Coronary artery (tissue), 2 donors: Measurements from ENCODE around the gene SNX8.
"Not testable (repeated sequence)": the region's sequence is repeated elsewhere in the genome, so short reads cannot be mapped to it uniquely, and the experiment has no call there.

ENCODE experiments used
- DNase-seq: peaks from one replicate; pipeline ENCODE4 v3.0.0-alpha.2; 2017; ENCODE audit warnings: low spot score
- H3K27ac ChIP-seq, 2 donors: fragments of 200-600 bp; sonication (generic); one replicate each; pipeline ENCODE4 v1.5.1; 2016 to 2019
- H3K4me3 ChIP-seq: fragments of 200-600 bp; sonication (generic); 2 replicates; pipeline ENCODE4 v1.5.1; 2016; ENCODE audit warnings: mild to moderate bottlenecking, moderate library complexity
- TF ChIP-seq, protein P1 (sequence below): fragments of 200-600 bp; sonication (generic); IDR thresholded peaks from one replicate; pipeline ENCODE4 v1.5.1; 2019; ENCODE audit warnings: antibody characterized with exemption

Gene SNX8

DNA sequence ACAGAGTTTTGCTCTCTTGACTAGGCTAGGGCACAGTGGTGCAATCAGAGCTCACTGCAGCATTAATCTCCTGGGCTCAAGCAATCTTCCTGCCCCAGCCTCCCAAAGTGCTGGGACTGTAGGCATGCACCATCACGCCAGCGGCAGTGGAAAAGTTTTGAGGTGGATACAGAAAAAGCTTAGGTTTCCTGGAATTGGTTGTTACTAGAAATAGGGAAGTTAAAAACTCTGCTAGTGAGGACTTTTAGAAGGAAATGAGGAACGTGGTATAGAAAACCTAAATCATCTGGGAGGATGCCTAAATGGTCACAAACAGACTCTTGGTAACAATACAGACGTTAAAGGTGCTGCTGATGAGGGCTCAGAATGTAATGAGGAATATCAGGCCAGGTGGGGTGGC is 10.9 kb upstream of the SNX8 start:
- DNase-seq, result no peak
- Histone ChIP-seq H3K4me3 (no peak overlapping the region), H3K27ac (peak overlapping the region in 1 of 2 donors; percentile 47)
- TF ChIP-seq, protein P1, sequence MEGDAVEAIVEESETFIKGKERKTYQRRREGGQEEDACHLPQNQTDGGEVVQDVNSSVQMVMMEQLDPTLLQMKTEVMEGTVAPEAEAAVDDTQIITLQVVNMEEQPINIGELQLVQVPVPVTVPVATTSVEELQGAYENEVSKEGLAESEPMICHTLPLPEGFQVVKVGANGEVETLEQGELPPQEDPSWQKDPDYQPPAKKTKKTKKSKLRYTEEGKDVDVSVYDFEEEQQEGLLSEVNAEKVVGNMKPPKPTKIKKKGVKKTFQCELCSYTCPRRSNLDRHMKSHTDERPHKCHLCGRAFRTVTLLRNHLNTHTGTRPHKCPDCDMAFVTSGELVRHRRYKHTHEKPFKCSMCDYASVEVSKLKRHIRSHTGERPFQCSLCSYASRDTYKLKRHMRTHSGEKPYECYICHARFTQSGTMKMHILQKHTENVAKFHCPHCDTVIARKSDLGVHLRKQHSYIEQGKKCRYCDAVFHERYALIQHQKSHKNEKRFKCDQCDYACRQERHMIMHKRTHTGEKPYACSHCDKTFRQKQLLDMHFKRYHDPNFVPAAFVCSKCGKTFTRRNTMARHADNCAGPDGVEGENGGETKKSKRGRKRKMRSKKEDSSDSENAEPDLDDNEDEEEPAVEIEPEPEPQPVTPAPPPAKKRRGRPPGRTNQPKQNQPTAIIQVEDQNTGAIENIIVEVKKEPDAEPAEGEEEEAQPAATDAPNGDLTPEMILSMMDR, result no peak

DNA sequence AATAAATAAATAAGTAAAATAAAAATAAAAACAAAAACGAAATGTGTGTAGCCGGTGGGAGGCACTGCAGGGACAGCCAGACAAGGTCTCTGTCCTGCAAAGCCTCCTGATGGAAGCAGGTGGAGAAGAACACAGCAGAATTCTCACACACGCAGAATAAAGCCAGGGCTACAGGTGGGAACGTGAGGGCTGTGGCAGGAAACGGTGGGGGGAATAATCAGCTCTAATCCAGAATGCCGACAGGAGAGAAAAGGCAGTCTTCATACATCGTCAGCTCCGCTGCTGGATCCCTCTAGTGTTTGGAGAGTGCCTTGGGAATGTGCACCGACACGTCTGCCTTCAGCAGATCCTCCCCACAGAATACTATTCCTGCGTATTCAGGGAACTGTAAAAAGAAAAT is 6.8 kb upstream of the SNX8 start:
- TF ChIP-seq, protein P1, result no peak
- DNase-seq, result no peak
- H3K27ac ChIP-seq, result no peak overlapping the region
- no peak overlapping the region for H3K4me3 ChIP-seq

DNA sequence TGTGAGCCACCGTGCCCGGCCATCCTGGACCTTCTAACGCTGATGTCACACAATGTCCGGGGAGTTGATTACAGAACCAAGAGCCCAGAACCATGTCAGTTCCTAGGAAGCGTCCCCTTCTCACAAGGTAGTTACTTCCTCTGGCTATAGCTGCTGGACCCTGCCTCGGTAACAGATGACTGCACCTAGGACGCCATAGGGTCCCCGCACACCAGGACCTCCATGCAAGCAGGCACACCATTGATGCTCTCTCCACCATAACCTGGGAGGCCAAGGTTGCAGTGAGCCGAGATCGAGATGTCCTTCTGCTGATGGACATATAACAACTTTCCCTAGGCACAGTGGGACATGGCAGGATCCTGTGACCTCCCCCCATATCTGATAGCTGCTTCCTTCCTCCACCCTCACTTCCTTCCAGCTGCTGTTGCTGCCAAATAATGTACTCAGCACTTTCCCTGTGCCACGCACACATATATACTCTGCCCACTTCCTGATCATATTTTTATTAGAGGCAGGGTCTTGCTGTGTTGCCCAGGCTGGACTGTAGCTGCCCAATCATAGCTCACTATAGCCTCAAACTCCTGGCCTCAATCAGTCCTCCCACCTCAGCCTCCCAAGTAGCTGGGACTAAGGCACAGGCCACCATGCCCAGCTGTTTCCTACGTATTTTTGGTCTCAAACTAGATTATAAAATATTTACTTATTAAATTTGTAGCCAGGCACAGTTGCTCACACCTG is 3.5 kb upstream of the SNX8 start:
- no peak for DNase-seq
- TF ChIP-seq, protein P1, result no peak

DNA sequence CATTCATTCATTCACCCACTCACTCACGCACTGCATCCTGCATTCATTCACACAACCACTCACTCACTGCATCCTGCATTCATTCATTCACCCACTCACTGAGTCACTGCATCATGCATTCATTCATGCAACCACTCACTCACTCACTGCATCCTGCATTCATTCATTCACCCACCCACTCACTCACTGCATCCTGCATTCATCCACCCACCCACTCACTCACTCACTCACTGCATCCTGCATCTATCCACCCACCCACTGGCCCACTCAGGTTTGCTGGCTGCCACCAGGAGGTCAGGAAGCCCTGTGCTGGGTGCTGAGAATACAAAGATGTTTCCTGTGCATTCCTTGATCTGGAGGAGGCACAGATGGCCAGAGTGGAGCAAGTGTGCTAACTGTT is 2.3 kb upstream of the SNX8 start:
- H3K4me3 ChIP-seq, result no peak overlapping the region
- TF ChIP-seq, protein P1, result no peak
- H3K27ac ChIP-seq, result no peak overlapping the region
- no peak for DNase-seq

More for the DNA sequence above, 3.5 kb upstream of the SNX8 start:
- no peak overlapping the region for H3K4me3 ChIP-seq
- H3K27ac ChIP-seq, result no peak overlapping the region

DNA sequence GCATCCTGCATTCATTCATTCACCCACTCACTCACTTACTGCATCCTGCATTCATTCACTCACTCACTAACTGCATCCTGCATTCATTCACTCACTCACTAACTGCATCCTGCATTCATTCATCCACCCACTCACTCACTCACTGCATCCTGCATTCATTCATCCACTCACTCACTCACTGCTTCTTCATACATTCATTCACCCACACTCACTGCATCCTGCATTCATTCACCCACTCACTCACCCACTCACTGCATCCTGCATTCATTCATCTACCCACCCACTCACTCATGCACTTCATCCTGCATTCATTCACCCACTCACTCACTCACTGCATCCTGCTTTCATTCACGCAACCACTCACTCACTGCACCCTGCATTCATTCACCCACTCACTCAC is 1.5 kb upstream of the SNX8 start:
- H3K4me3 ChIP-seq, result no peak overlapping the region
- TF ChIP-seq, protein P1, result no peak
- H3K27ac ChIP-seq, result no peak overlapping the region
- no peak for DNase-seq

DNA sequence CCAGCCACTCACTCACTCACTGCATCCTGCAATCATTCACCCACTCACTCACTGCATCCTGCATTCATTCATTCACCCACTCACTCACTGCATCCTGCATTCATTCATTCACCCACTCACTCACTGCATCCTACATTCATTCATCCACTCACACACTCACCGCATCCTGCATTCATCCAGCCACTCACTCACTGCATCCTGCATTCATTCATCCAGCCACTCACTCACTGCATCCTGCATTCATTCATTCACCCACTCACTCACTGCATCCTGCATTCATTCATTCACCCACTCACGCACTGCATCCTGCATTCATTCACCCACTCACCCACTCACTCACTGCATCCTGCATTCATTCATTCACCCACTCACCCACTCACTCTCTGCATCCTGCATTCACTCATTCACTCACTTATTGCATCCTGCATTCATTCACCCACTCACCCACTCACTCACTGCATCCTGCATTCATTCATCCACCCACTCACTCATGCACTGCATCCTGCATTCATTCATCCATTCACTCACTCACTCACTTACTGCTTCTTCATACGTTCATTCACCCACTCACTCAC is 802 bp upstream of the SNX8 start:
- DNase-seq, result not testable (repeated sequence)
- H3K4me3 ChIP-seq, result peak overlapping the region; percentile 86
- H3K27ac ChIP-seq, result peak overlapping the region in 1 of 2 donors; percentile 82

DNA sequence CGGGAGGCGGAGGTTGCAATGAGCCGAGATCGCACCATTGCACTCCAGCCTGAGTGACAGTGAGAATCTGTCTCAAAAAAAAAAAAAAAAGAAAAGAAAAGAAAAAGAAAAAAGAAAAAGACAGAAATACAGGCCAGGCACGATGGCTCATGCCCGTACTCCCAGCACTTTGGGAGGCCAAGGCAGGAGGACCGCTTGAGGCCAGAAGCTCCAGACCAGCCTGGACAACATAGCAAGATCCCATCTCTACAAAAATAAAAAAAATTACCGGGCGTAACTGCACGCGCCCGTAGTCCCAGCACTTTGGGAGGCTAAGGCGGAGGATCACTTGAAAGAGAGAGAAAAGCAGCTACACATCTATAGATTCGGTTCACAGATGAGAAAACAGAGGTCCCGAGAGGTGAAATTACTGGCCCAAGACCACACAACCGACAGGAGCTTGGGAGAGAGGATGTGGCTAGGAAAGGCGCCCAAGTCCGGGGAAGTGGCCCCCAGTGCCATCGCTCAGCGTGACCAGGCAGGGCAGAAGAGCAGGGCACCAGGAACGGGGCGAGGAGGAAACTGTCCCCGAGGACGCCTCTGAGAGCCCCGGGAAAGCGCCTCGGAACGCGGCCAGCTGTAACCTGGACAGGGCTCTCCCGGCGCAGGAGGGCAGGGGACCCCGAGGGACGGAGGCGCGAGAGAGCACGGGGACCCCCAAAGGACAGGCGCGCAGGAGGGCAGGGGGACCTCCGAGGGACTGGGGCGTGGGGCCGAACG is 612 bp downstream of the SNX8 start:
- TF ChIP-seq, protein P1, result no peak
- Histone ChIP-seq H3K27ac (peak overlapping the region; percentile 69 to 82), H3K4me3 (peak overlapping the region; percentile 86)
- peak; percentile 77 for DNase-seq
